H1 (cell line): ENCODE measurements around the gene GREB1L. TPM values are rescaled to one million over a fixed set of nuclear protein-coding genes. Genes with fewer than 3 reads are reported as not detected.

ENCODE experiments used
- CTCF ChIA-PET: fragments of 300-600 bp; sonication (Branson Sonifier 250); formaldehyde crosslinking; loops from one replicate; lab custom pipeline; 2021; ENCODE audit not compliant: partially characterized antibody; lab: Charles Lee
- POLR2A ChIA-PET: fragments of 300-600 bp; sonication (Branson Sonifier 250); formaldehyde crosslinking; loops from one replicate; lab custom pipeline; 2021; ENCODE audit warnings: inconsistent platforms; ENCODE audit not compliant: partially characterized antibody; lab: Charles Lee
- DNase-seq, 2 experiments: peaks; one replicate each; pipeline versions ENCODE4 v3.0.0 to v3.0.0-alpha.2; 2010 to 2022; ENCODE audit warnings: low spot score in 2 of 2, low read depth in 1 of 2, mixed read lengths in 1 of 2
- FAIRE-seq: peaks from 2 replicates; lab custom pipeline; 2011; peaks lifted over from hg19 to GRCh38; lab: Jason Lieb, UNC
- H2AFZ ChIP-seq: 2 replicates; pipeline ENCODE4 v1.8.1; 2012; ENCODE audit warnings: low read length, inconsistent platforms
- H2AK5ac ChIP-seq: 2 replicates; pipeline ENCODE4 v1.6.1; 2013; ENCODE audit warnings: low read depth, low read length
- H2BK120ac ChIP-seq: replicated peaks from 2 replicates; pipeline ENCODE3; 2013; ENCODE audit warnings: low read depth, low read length, inconsistent platforms
- H2BK12ac ChIP-seq: 2 replicates; pipeline ENCODE4 v1.6.1; 2013; ENCODE audit warnings: low read depth, low read length
- H2BK15ac ChIP-seq: 2 replicates; pipeline ENCODE4 v1.6.1; 2013; ENCODE audit warnings: low read length
- H2BK20ac ChIP-seq: 2 replicates; pipeline ENCODE4 v1.6.1; 2013; ENCODE audit warnings: low read length
- H2BK5ac ChIP-seq: 2 replicates; pipeline ENCODE4 v1.6.1; 2013; ENCODE audit warnings: low read depth, low read length
- H3K14ac ChIP-seq: 2 replicates; pipeline ENCODE4 v1.6.1; 2013; ENCODE audit warnings: inconsistent platforms; ENCODE audit not compliant: insufficient read length
- H3K18ac ChIP-seq: 2 replicates; pipeline ENCODE4 v1.6.1; 2013; ENCODE audit warnings: low read length; ENCODE audit errors: extremely low read depth
- H3K23ac ChIP-seq: 2 replicates; pipeline ENCODE4 v1.6.1; 2013; ENCODE audit warnings: inconsistent platforms; ENCODE audit not compliant: insufficient read length
- H3K23me2 ChIP-seq: 2 replicates; pipeline ENCODE4 v1.6.1; 2013; ENCODE audit warnings: low read depth, low read length
- H3K27ac ChIP-seq: 2 replicates; pipeline ENCODE4 v1.6.1; 2011; ENCODE audit warnings: low read depth, low read length, inconsistent platforms
- H3K27me3 ChIP-seq, 4 experiments: replicated peaks in 1 of 4; 1 replicate in 1 of 4; 2 replicates in 3 of 4; pipeline versions ENCODE4 v1.6.1 to v1.8.1; 2011 to 2013; ENCODE audit warnings: low read length in 3 of 4, mild to moderate bottlenecking in 3 of 4, inconsistent platforms in 2 of 4, mixed read lengths in 2 of 4, moderate library complexity in 1 of 4; ENCODE audit not compliant: control insufficient read depth in 3 of 4, insufficient read depth in 3 of 4; ENCODE audit errors: extremely low read depth in 1 of 4
- H3K36me3 ChIP-seq, 4 experiments: 2 replicates each; pipeline versions ENCODE4 v1.6.1 to v1.8.1; 2011 to 2013; ENCODE audit warnings: mild to moderate bottlenecking in 4 of 4, low read length in 3 of 4, moderate library complexity in 2 of 4, control low read depth in 1 of 4, inconsistent platforms in 1 of 4; ENCODE audit not compliant: insufficient read depth in 4 of 4, control insufficient read depth in 2 of 4
- H3K4ac ChIP-seq: replicated peaks from 2 replicates; pipeline ENCODE3; 2013; ENCODE audit warnings: low read length, low read depth, mixed read lengths, inconsistent platforms; ENCODE audit not compliant: insufficient read length
- H3K4me1 ChIP-seq, 4 experiments: replicated peaks in 1 of 4; 1 replicate in 1 of 4; 2 replicates in 3 of 4; pipeline versions ENCODE4 v1.6.1 to v1.8.1; 2011 to 2013; ENCODE audit warnings: low read length in 3 of 4, inconsistent platforms in 2 of 4, mixed read lengths in 1 of 4; ENCODE audit not compliant: insufficient read depth in 4 of 4, control insufficient read depth in 3 of 4
- H3K4me2 ChIP-seq, 2 experiments: 2 replicates each; pipeline versions ENCODE4 v1.6.1 to v1.8.1; 2011 to 2013; ENCODE audit warnings: low read depth in 2 of 2, low read length in 2 of 2, control low read depth in 1 of 2, inconsistent platforms in 1 of 2, mild to moderate bottlenecking in 1 of 2; ENCODE audit not compliant: insufficient read depth in 1 of 2
- H3K4me3 ChIP-seq, 4 experiments: fragments of 200-600, 300-600 bp in 1 of 4; sonication (generic), shearing (Covaris generic), sonication (Bioruptor Twin) in 1 of 4; 2 replicates each; pipeline versions ENCODE4 v1.5.1 to v1.8.1; 2011 to 2016; ENCODE audit warnings: low read length in 4 of 4, low read depth in 3 of 4, control low read depth in 2 of 4, inconsistent platforms in 2 of 4, mild to moderate bottlenecking in 2 of 4, mixed read lengths in 1 of 4, moderate library complexity in 1 of 4; ENCODE audit not compliant: insufficient read depth in 2 of 4; ENCODE audit errors: extremely low read depth in 1 of 4
- H3K56ac ChIP-seq: replicated peaks from 2 replicates; pipeline ENCODE3; 2013; ENCODE audit warnings: low read depth, mild to moderate bottlenecking, mixed read lengths, low read length, inconsistent platforms; ENCODE audit not compliant: insufficient read length
- H3K79me1 ChIP-seq: 2 replicates; pipeline ENCODE4 v1.6.1; 2013; ENCODE audit warnings: low read depth, low read length, control low read depth
- H3K79me2 ChIP-seq, 2 experiments: 2 replicates each; pipeline versions ENCODE4 v1.6.1 to v1.8.1; 2012 to 2013; ENCODE audit warnings: low read length in 2 of 2, mild to moderate bottlenecking in 2 of 2, inconsistent platforms in 1 of 2; ENCODE audit not compliant: insufficient read depth in 2 of 2, control insufficient read depth in 1 of 2
- H3K9ac ChIP-seq, 4 experiments: replicated peaks in 1 of 4; 1 replicate in 1 of 4; 2 replicates in 3 of 4; pipeline versions ENCODE4 v1.6.1 to v1.8.1; 2011 to 2013; ENCODE audit warnings: low read depth in 3 of 4, low read length in 3 of 4, control low read depth in 2 of 4, mild to moderate bottlenecking in 2 of 4, moderate library complexity in 2 of 4, inconsistent platforms in 1 of 4; ENCODE audit errors: extremely low read depth in 1 of 4
- H3K9me3 ChIP-seq, 2 experiments: 2 replicates each; pipeline versions ENCODE4 v1.6.1 to v1.8.1; 2012 to 2013; ENCODE audit warnings: mild to moderate bottlenecking in 2 of 2, moderate library complexity in 2 of 2, control low read depth in 1 of 2, inconsistent platforms in 1 of 2, low read depth in 1 of 2, low read length in 1 of 2, mixed read lengths in 1 of 2; ENCODE audit not compliant: insufficient read depth in 2 of 2
- H4K20me1 ChIP-seq, 2 experiments: replicated peaks in 1 of 2; 2 replicates each; pipeline versions ENCODE3 to v1.8.1; 2011 to 2013; ENCODE audit warnings: inconsistent platforms in 2 of 2, low read length in 2 of 2, mild to moderate bottlenecking in 1 of 2; ENCODE audit not compliant: insufficient read depth in 2 of 2, control insufficient read depth in 1 of 2
- H4K5ac ChIP-seq: 2 replicates; pipeline ENCODE4 v1.6.1; 2013; ENCODE audit warnings: low read length, low read depth, mixed read lengths, inconsistent platforms; ENCODE audit not compliant: insufficient read length
- H4K8ac ChIP-seq: 2 replicates; pipeline ENCODE4 v1.8.0; 2013; ENCODE audit warnings: mild to moderate bottlenecking, moderate library complexity, low read length, inconsistent platforms; ENCODE audit not compliant: insufficient read depth; ENCODE audit errors: extremely low read depth
- H4K91ac ChIP-seq: replicated peaks from 2 replicates; pipeline ENCODE3; 2013; ENCODE audit warnings: low read length, mixed read lengths, inconsistent platforms; ENCODE audit not compliant: insufficient read length
- CBX8 ChIP-seq: fragments of 300-800, 300-1000 bp; sonication (generic); IDR thresholded peaks from 2 replicates; pipeline ENCODE4 v1.7.1; 2016; ENCODE audit warnings: low read depth, low read length, borderline replicate concordance
- GABPA ChIP-seq: IDR thresholded peaks from 2 replicates; pipeline ENCODE4 v1.6.1; 2011; ENCODE audit warnings: mild to moderate bottlenecking, low read length, moderate library complexity, borderline replicate concordance; ENCODE audit not compliant: insufficient read depth
- KDM4A ChIP-seq: IDR thresholded peaks from one replicate; pipeline ENCODE4 v1.7.1; 2012; ENCODE audit warnings: low read depth, mild to moderate bottlenecking, moderate library complexity, low read length, inconsistent platforms; ENCODE audit not compliant: severe bottlenecking
- NRF1 ChIP-seq: IDR thresholded peaks from 2 replicates; pipeline ENCODE4 v1.6.1; 2011; ENCODE audit warnings: mild to moderate bottlenecking, low read depth, low read length, improper control_type of control experiment
- POLR2A ChIP-seq, 2 experiments: IDR thresholded peaks; 1 replicate in 1 of 2; 2 replicates in 1 of 2; pipeline ENCODE4 v1.6.1; 2011; ENCODE audit warnings: low read depth in 2 of 2, low read length in 2 of 2, mild to moderate bottlenecking in 2 of 2; ENCODE audit errors: control extremely low read depth in 1 of 2
- SP1 ChIP-seq: IDR thresholded peaks from 2 replicates; pipeline ENCODE4 v1.6.1; 2011; ENCODE audit warnings: low read depth, low read length
- TAF1 ChIP-seq: IDR thresholded peaks from 2 replicates; pipeline ENCODE4 v1.6.1; 2011; ENCODE audit warnings: mild to moderate bottlenecking, low read depth, low read length
- TBP ChIP-seq: IDR thresholded peaks from 2 replicates; pipeline ENCODE4 v1.6.1; 2011; ENCODE audit warnings: low read depth, low read length, improper control_type of control experiment
- whole genome bisulfite sequencing, 2 experiments: shearing (Covaris generic) in 1 of 2; methylation state at CpG; one replicate each; pipeline versions ENCODE4 v1.1.6 to v1.1.7; 2013 to 2015; ENCODE audit warnings: low lambda C conversion rate in 2 of 2, mixed read lengths in 2 of 2, inconsistent platforms in 1 of 2, low coverage in 1 of 2, missing lambda C conversion rate in 1 of 2; ENCODE audit not compliant: insufficient replicate concordance in 2 of 2, insufficient coverage in 1 of 2, insufficient read length in 1 of 2; ENCODE audit errors: extremely low coverage in 1 of 2, missing lambda C conversion rate in 1 of 2; 5-methylcytosine and 5-hydroxymethylcytosine counted together
- polyA plus RNA-seq, 7 experiments: library from polyadenylated mRNA; depleted of rRNA in 3 of 7; stranded (reverse) in 5 of 7; unstranded in 2 of 7; fragments of >200 nt in 5 of 7; fragments of 200-250 nt in 2 of 7; gene quantifications; 1 replicate in 5 of 7; 2 replicates in 1 of 7; 4 replicates in 1 of 7; pipeline versions ENCODE4 v1.2.1 to v1.2.3, GENCODE V29; 2011 to 2013; ENCODE audit warnings: missing spikeins in 2 of 7, mixed read lengths in 2 of 7
- total RNA-seq: library from RNA; stranded (reverse); fragmentation: NEBNext Ultra II Directional; extraction: Animal tissue kit (Norgen Biotek cat#: 25700); gene quantifications from 2 replicates; pipeline ENCODE4 v1.2.1, GENCODE V29; 2021
- TF ChIP-seq, protein P1 (sequence below): IDR thresholded peaks from 2 replicates; pipeline ENCODE4 v1.6.1; 2011; ENCODE audit warnings: low read depth, mild to moderate bottlenecking, low read length; ENCODE audit not compliant: insufficient read depth

GREB1L gene
- total and polyA plus RNA-seq, 2 of the 8 experiments (the other 6 are each of a cell fraction or from before 2014, with no cell fraction given), result 0.34 to 1.6 TPM

- no peak overlapping the region for H3K9ac ChIP-seq
- TF ChIP-seq, protein P1, sequence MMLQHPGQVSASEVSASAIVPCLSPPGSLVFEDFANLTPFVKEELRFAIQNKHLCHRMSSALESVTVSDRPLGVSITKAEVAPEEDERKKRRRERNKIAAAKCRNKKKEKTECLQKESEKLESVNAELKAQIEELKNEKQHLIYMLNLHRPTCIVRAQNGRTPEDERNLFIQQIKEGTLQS, result no peak
- no peak for TF ChIP-seq SP1
- no peak for TF ChIP-seq NRF1
- no peak for TF ChIP-seq CBX8
- no peak for TF ChIP-seq GABPA
- no peak for TF ChIP-seq TAF1
- no peak for TF ChIP-seq TBP
- no peak for TF ChIP-seq POLR2A (IDR thresholded peaks at IDR 0.05; ENCODE audit: control extremely low read depth in 1 of 2, low read depth in 2 of 2, low read length in 2 of 2)
- no peak for TF ChIP-seq KDM4A
- TF ChIP-seq, all 59 proteins: peak for 0
- H2BK15ac ChIP-seq, result no peak overlapping the region
These were observed 56.3 kb downstream of the GREB1L start for GRCh38 chr18:21298351-21298750.

More at GRCh38 chr18:21298351-21298750, 56.3 kb downstream of the GREB1L start:
- DNase-seq, result no peak
- H3K4me2 ChIP-seq, result no peak overlapping the region
- no peaks in the 10 kb centered on the region for H3K9me3 ChIP-seq
- H3K79me2 ChIP-seq, result no peaks in the 10 kb centered on the region
- H3K14ac ChIP-seq, result no peak overlapping the region
- no peak overlapping the region for H4K5ac ChIP-seq
- H2BK5ac ChIP-seq, result no peak overlapping the region
- peaks cover 0 to 11% (median 3%) of the 10 kb centered on the region in 4 experiments; a peak in 2 of 7 replicates for H3K4me1 ChIP-seq
- H3K23ac ChIP-seq, result no peak overlapping the region
- H3K56ac ChIP-seq, result no peak overlapping the region
- H4K20me1 ChIP-seq, result no peaks in the 10 kb centered on the region
- no peak overlapping the region for H3K4me3 ChIP-seq
- CTCF ChIA-PET, result interaction anchor here (0.7 kb wide), 1 partner anchor 117 kb away, joined by 3 read pairs; no protein-coding TSS in a partner anchor
- POLR2A ChIA-PET, result no interaction called here
- H2BK120ac ChIP-seq, result no peak overlapping the region
- no peaks in the 10 kb centered on the region for H3K23me2 ChIP-seq
- FAIRE-seq, result no peak
- no peak overlapping the region for H2AK5ac ChIP-seq
- no peak overlapping the region for H3K18ac ChIP-seq
- 90% methylated on average over 4 of the region's 4 CpGs; no CpG with 5 or more reads in 1 of the 2 experiments for WGBS, 2 experiments
- H4K91ac ChIP-seq, result no peak overlapping the region
- no peak overlapping the region for H2BK12ac ChIP-seq
- no peak overlapping the region for H3K4ac ChIP-seq
- no peak overlapping the region for H2AFZ ChIP-seq
- no peaks in the 10 kb centered on the region; a peak in 1 of 7 replicates for H3K27me3 ChIP-seq
- H3K36me3 ChIP-seq, result no peaks in the 10 kb centered on the region
- 0 out of 2 replicates have a peak overlapping the region, but pooled peaks have one; percentile 53 for H4K8ac ChIP-seq
- H3K27ac ChIP-seq, result no peak overlapping the region
- H3K79me1 ChIP-seq, result no peaks in the 10 kb centered on the region
- no peak overlapping the region for H2BK20ac ChIP-seq
